Measurements from ENCODE around the gene CYP4A11.
"Not testable (repeated sequence)": the region's sequence is repeated elsewhere in the genome, so short reads cannot be mapped to it uniquely, and the experiment has no call there.

Gene CYP4A11

DNA sequence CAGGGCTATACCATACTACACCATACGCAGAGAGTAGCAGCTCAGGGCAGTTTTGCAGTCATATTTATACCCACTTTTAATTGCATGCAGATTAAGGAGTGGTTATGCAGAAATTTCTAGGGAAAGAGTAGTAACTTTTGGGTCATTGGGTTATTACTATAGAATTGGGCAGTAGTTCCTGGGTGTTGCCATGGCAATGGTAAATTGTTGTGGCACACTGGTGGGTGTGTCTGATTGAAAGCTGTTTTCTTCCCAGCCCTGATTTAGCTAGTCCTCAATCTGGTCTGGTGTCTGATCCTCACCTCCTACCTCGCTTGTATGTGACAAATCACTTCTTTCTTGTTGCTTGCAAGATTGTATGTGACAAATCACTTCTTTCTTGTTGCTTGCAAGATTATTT lies 30.5 kb downstream of the CYP4A11 start:
- DNase-seq = no peak

GRCh38 chr1:46903481-46903880 lies 37.8 kb downstream of the CYP4A11 start:
- DNase-seq = peak; percentile 83

- no peak for DNase-seq
Observed at GRCh38 chr1:46900401-46900800, 40.9 kb downstream of the CYP4A11 start.

DNA sequence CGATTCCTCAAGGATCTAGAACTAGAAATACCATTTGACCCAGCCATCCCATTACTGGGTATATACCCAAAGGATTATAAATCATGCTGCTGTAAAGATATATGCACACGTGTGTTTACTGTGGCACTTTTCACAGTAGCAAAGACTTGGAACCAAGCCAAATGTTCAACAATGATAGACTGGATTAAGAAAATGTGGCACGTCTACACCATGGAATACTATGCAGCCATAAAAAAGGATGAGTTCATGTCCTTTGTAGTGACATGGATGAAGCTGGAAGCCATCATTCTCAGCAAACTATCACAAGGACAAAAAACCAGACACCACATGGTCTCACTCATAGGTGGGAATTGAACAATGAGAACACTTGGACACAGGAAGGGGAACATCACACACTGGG lies 59.6 kb downstream of the CYP4A11 start:
- DNase-seq = not testable (repeated sequence)
